Neural crest cell (in vitro differentiated cells): Measurements from ENCODE around the gene RPS23. TPM values are rescaled to one million over a fixed set of nuclear protein-coding genes. Genes with fewer than 3 reads are reported as not detected.
A peak's percentile ranks its signal among the peaks of the same experiment; 100 is the strongest.

Experiments
- DNase-seq: peaks from one replicate; pipeline ENCODE4 v3.0.0; 2021; ENCODE audit warnings: low read depth, mixed read lengths, low spot score
- H3K27ac Mint-ChIP-seq: one replicate; pipeline ENCODE4 v1.8.0; 2021; ENCODE audit warnings: mild to moderate bottlenecking, mixed read lengths; ENCODE audit not compliant: unreplicated experiment
- H3K27me3 Mint-ChIP-seq: 2 replicates; pipeline ENCODE4 v1.8.0; 2021; ENCODE audit warnings: low read depth, mild to moderate bottlenecking, mixed read lengths
- H3K36me3 Mint-ChIP-seq: 2 replicates; pipeline ENCODE4 v1.8.0; 2021; ENCODE audit warnings: low read depth, mild to moderate bottlenecking, mixed read lengths
- H3K4me1 Mint-ChIP-seq: 2 replicates; pipeline ENCODE4 v1.8.0; 2021; ENCODE audit warnings: mixed read lengths
- H3K4me3 Mint-ChIP-seq: one replicate; pipeline ENCODE4 v1.8.0; 2021; ENCODE audit warnings: mild to moderate bottlenecking, mixed read lengths
- H3K9me3 Mint-ChIP-seq: 2 replicates; pipeline ENCODE4 v1.8.0; 2021; ENCODE audit warnings: mixed read lengths
- CTCF ChIP-seq: fragments of 200-600 bp; sonication (generic); conservative IDR thresholded peaks from 2 replicates; pipeline ENCODE4 v1.5.0; 2021; ENCODE audit warnings: antibody characterized with exemption, mild to moderate bottlenecking
- total RNA-seq: library from RNA; stranded (reverse); gene quantifications from 2 replicates; pipeline ENCODE4 v1.2.1, GENCODE V29; 2021

The RPS23 gene
- total RNA-seq, 1 donor from 2014 or later: 2,556 TPM

GRCh38 chr5:82319651-82320376 is 41.7 kb upstream of the RPS23 start:
- no peak for TF ChIP-seq CTCF
- no peaks in the 10 kb centered on the region for H3K4me1 Mint-ChIP-seq
- DNase-seq: no peak
- H3K4me3 Mint-ChIP-seq: no peak overlapping the region
- peaks cover 5% of the 10 kb centered on the region for H3K9me3 Mint-ChIP-seq
- no peak overlapping the region for H3K27ac Mint-ChIP-seq
- H3K27me3 Mint-ChIP-seq: no peaks in the 10 kb centered on the region
- no peaks in the 10 kb centered on the region for H3K36me3 Mint-ChIP-seq

GRCh38 chr5:82319192-82319591 is 41.0 kb upstream of the RPS23 start:
- H3K27me3 Mint-ChIP-seq: no peaks in the 10 kb centered on the region
- no peak overlapping the region for H3K27ac Mint-ChIP-seq
- H3K4me3 Mint-ChIP-seq: no peak overlapping the region
- no peak for DNase-seq
- no peaks in the 10 kb centered on the region for H3K36me3 Mint-ChIP-seq
- H3K4me1 Mint-ChIP-seq: no peaks in the 10 kb centered on the region
- H3K9me3 Mint-ChIP-seq: peaks cover 5% of the 10 kb centered on the region
- TF ChIP-seq CTCF: no peak

GRCh38 chr5:82314964-82315758 is 37.0 kb upstream of the RPS23 start:
- Mint-ChIP-seq H3K4me1 (peaks cover 4% of the 10 kb centered on the region), H3K4me3 (no peak overlapping the region), H3K27ac (no peak overlapping the region), H3K36me3 (no peaks in the 10 kb centered on the region), H3K27me3 (no peaks in the 10 kb centered on the region), H3K9me3 (no peaks in the 10 kb centered on the region)
- no peak for DNase-seq
- no peak for TF ChIP-seq CTCF

- no peaks in the 10 kb centered on the region for H3K27me3 Mint-ChIP-seq
- H3K36me3 Mint-ChIP-seq: peaks cover 3% of the 10 kb centered on the region
- H3K4me1 Mint-ChIP-seq: peaks cover 4% of the 10 kb centered on the region
- H3K27ac Mint-ChIP-seq: no peak overlapping the region
- no peak for DNase-seq
- no peak overlapping the region for H3K4me3 Mint-ChIP-seq
- TF ChIP-seq CTCF: no peak
- peaks cover 6% of the 10 kb centered on the region for H3K9me3 Mint-ChIP-seq
These were observed 34.9 kb upstream of the RPS23 start for GRCh38 chr5:82313016-82313415.

GRCh38 chr5:82312373-82312856 is 34.3 kb upstream of the RPS23 start:
- Mint-ChIP-seq H3K4me3 (no peak overlapping the region), H3K27me3 (no peaks in the 10 kb centered on the region), H3K9me3 (peaks cover 6% of the 10 kb centered on the region), H3K36me3 (peaks cover 5% of the 10 kb centered on the region), H3K27ac (no peak overlapping the region), H3K4me1 (peaks cover 4% of the 10 kb centered on the region)
- TF ChIP-seq CTCF: peak; percentile 84
- DNase-seq: peak; percentile 73
